Calu3 (cell line): Measurements from ENCODE around the gene DNM2. TPM values are rescaled to one million over a fixed set of nuclear protein-coding genes. Genes with fewer than 3 reads are reported as not detected.
"Not testable (repeated sequence)": the region's sequence is repeated elsewhere in the genome, so short reads cannot be mapped to it uniquely, and the experiment has no call there.

Source experiments
- BruUV-seq: library from RNA; stranded (reverse); fragments of 400-500 nt; replicated peaks from 2 replicates; lab custom pipeline; 2021; lab: Mats Ljungman, UMichigan
- CTCF ChIA-PET: fragments of 300-600 bp; sonication (Branson Sonifier 250); formaldehyde crosslinking; loops from one replicate; lab custom pipeline; 2022; ENCODE audit warnings: antibody characterized with exemption; lab: Charles Lee
- DNase-seq: peaks from one replicate; pipeline ENCODE4 v3.0.0; 2022
- H3K27ac Mint-ChIP-seq: one replicate; pipeline ENCODE4 v1.8.0; 2022; ENCODE audit warnings: mixed read lengths; ENCODE audit not compliant: unreplicated experiment
- H3K27me3 Mint-ChIP-seq: one replicate; pipeline ENCODE4 v1.8.0; 2022; ENCODE audit warnings: mixed read lengths; ENCODE audit not compliant: unreplicated experiment
- H3K36me3 Mint-ChIP-seq: one replicate; pipeline ENCODE4 v1.8.0; 2022; ENCODE audit warnings: mild to moderate bottlenecking, moderate library complexity, mixed read lengths; ENCODE audit not compliant: insufficient read depth, unreplicated experiment
- H3K4me1 Mint-ChIP-seq: one replicate; pipeline ENCODE4 v1.8.0; 2022; ENCODE audit warnings: mild to moderate bottlenecking, low read depth, mixed read lengths; ENCODE audit not compliant: unreplicated experiment
- H3K4me3 Mint-ChIP-seq: one replicate; pipeline ENCODE4 v1.8.0; 2022; ENCODE audit warnings: mild to moderate bottlenecking, low read depth, moderate library complexity, mixed read lengths; ENCODE audit not compliant: unreplicated experiment
- H3K9me3 Mint-ChIP-seq: one replicate; pipeline ENCODE4 v1.8.0; 2022; ENCODE audit warnings: low read depth, mixed read lengths; ENCODE audit not compliant: unreplicated experiment
- intact Hi-C: fragments of 100-400 bp; cut with micrococcal nuclease; formaldehyde crosslinking; loops from one replicate; pipeline ENCODE4 v1.10.0; 2022; ENCODE audit not compliant: unreplicated experiment
- total RNA-seq: library from RNA; stranded (reverse); gene quantifications from 2 replicates; pipeline ENCODE4 v1.2.3, GENCODE V29; 2022
- TF ChIP-seq, protein P1 (sequence below): fragments of 200-600 bp; IDR thresholded peaks from one replicate; pipeline ENCODE4 v1.8.0; 2022; ENCODE audit warnings: antibody characterized with exemption; ENCODE audit not compliant: unreplicated experiment

Gene DNM2
- total RNA-seq, 1 experiment from 2014 or later = 126 TPM

- Mint-ChIP-seq H3K27ac (no peak overlapping the region), H3K4me3 (no peak overlapping the region)
- no TSS peak for BruUV-seq
Observed at GRCh38 chr19:10866495-10866894, 148.6 kb downstream of the DNM2 start.

DNA sequence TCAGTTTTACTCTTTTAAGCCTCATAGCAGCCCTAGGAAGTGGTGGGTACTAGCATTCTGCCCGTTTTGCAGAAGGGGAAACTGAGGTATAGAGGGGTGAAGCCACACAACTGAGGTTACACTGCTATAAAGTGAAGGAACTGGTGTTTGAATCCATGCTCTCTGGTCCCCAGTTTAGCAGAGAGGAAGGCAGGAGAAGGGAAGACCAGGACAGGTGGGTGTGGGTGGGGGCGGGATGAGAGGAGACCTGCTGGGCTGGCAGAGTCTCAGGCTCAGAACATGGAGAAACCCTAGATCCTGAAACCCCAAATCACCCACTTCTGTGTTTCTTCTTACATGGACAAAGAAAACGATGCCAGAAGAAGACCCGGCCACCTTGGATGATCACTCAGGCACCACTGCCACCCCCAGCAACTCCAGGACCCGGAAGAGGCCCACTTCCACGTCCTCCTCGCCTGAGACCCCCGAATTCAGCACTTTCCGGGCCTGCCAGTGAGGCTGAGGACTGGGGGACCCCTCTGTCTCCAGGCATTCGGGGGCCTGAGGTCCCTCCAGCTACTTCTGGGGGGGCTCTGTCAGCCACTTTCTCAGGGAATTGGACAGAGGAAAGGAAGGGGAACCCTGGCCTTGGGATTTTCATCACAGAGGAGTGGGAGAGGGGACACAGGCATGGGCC is 151.1 kb downstream of the DNM2 start:
- TF ChIP-seq, protein P1, sequence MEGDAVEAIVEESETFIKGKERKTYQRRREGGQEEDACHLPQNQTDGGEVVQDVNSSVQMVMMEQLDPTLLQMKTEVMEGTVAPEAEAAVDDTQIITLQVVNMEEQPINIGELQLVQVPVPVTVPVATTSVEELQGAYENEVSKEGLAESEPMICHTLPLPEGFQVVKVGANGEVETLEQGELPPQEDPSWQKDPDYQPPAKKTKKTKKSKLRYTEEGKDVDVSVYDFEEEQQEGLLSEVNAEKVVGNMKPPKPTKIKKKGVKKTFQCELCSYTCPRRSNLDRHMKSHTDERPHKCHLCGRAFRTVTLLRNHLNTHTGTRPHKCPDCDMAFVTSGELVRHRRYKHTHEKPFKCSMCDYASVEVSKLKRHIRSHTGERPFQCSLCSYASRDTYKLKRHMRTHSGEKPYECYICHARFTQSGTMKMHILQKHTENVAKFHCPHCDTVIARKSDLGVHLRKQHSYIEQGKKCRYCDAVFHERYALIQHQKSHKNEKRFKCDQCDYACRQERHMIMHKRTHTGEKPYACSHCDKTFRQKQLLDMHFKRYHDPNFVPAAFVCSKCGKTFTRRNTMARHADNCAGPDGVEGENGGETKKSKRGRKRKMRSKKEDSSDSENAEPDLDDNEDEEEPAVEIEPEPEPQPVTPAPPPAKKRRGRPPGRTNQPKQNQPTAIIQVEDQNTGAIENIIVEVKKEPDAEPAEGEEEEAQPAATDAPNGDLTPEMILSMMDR = no peak
- no peak overlapping the region for H3K27ac Mint-ChIP-seq
- H3K4me3 Mint-ChIP-seq = no peak overlapping the region
- H3K27me3 Mint-ChIP-seq = no peaks in the 10 kb centered on the region
- peaks cover 22% of the 10 kb centered on the region for H3K36me3 Mint-ChIP-seq
- intact Hi-C loops = no loop called here
- DNase-seq = no peak
- CTCF ChIA-PET = no interaction called here
- no peaks in the 10 kb centered on the region for H3K4me1 Mint-ChIP-seq
- H3K9me3 Mint-ChIP-seq = no peaks in the 10 kb centered on the region
- no TSS peak for BruUV-seq

More at GRCh38 chr19:10866495-10866894, 148.6 kb downstream of the DNM2 start:
- Mint-ChIP-seq H3K27me3 (no peaks in the 10 kb centered on the region), H3K36me3 (peaks cover 9% of the 10 kb centered on the region), H3K4me1 (peaks cover 11% of the 10 kb centered on the region), H3K9me3 (no peaks in the 10 kb centered on the region)
- DNase-seq = no peak
- TF ChIP-seq, protein P1 = no peak
- CTCF ChIA-PET = no interaction called here
- intact Hi-C loops = no loop called here

DNA sequence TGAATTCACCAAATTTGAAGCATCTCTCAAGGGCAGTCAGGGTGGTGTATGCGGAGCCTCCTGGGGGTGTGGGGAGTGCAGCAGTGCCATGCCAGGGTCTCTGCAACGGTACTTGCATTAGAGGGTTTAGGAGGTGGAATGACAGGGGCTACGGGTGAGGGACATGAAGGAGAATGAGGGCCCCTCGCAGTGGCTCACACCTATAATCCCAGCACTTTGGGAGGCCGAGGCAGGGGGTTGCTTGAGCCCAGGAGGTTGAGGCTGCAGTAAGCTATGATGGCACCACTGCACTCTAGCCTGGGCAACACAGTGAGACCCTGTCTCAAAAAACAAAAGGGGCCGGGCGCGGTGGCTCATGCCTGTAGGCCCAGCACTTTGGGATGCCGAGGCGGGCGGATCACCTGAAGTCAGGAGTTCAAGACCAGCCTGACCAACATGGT is 152.0 kb downstream of the DNM2 start:
- H3K27me3 Mint-ChIP-seq, intact Hi-C loops, H3K4me1 Mint-ChIP-seq, DNase-seq, BruUV-seq, H3K9me3 Mint-ChIP-seq: not testable (repeated sequence)
- Mint-ChIP-seq H3K36me3 (peaks cover 22% of the 10 kb centered on the region), H3K4me3 (peak overlapping the region; percentile 72), H3K27ac (peak overlapping the region; percentile 83)
- CTCF ChIA-PET = interaction anchor here (1.8 kb wide), 1 partner anchor 152 kb away, joined by 5 read pairs; the partner anchor contains the start of gene DNM2

GRCh38 chr19:10870501-10870954 is 152.6 kb downstream of the DNM2 start:
- intact Hi-C loops = no loop called here
- TF ChIP-seq, protein P1 = no peak
- H3K9me3 Mint-ChIP-seq = no peaks in the 10 kb centered on the region
- no TSS peak for BruUV-seq
- peak overlapping the region; percentile 72 for H3K4me3 Mint-ChIP-seq
- H3K4me1 Mint-ChIP-seq = no peaks in the 10 kb centered on the region
- CTCF ChIA-PET = interaction anchor here (0.5 to 1.8 kb wide), 4 partner anchors 29 to 729 kb away, joined by 3 to 5 read pairs (median 4); partner anchors contain the start of genes DNM2 and TMED1
- H3K27me3 Mint-ChIP-seq = no peaks in the 10 kb centered on the region
- peak overlapping the region; percentile 83 for H3K27ac Mint-ChIP-seq
- peaks cover 22% of the 10 kb centered on the region for H3K36me3 Mint-ChIP-seq
- DNase-seq = no peak
